HEK293 (cell line): Measurements from ENCODE around the gene SPATA6L.

ENCODE experiments used
- HOXC10 ChIP-seq: sonication (generic); formaldehyde crosslinking; IDR thresholded peaks from 2 replicates; pipeline ENCODE4 v1.8.1; 2023; ENCODE audit warnings: mild to moderate bottlenecking, missing genetic modification reagents
- HOXD13 ChIP-seq: sonication (generic); formaldehyde crosslinking; IDR thresholded peaks from 2 replicates; pipeline ENCODE4 v1.8.0; 2022; ENCODE audit warnings: missing genetic modification reagents, borderline replicate concordance
- MZF1 ChIP-seq: fragments of 450-650 bp; formaldehyde crosslinking; IDR thresholded peaks from 2 replicates; pipeline ENCODE4 v1.5.1; 2017; ENCODE audit warnings: missing biosample characterization, missing genetic modification characterization, borderline replicate concordance
- ZNF169 ChIP-seq: fragments of 450-650 bp; formaldehyde crosslinking; IDR thresholded peaks from 2 replicates; pipeline ENCODE4 v1.5.1; 2016; ENCODE audit warnings: missing biosample characterization, missing genetic modification characterization
- ZNF560 ChIP-seq: fragments of 450-650 bp; formaldehyde crosslinking; IDR thresholded peaks from 2 replicates; pipeline ENCODE4 v1.5.1; 2017; ENCODE audit warnings: missing biosample characterization, missing genetic modification characterization, borderline replicate concordance
- ZNF777 ChIP-seq: fragments of 450-650 bp; formaldehyde crosslinking; IDR thresholded peaks from 2 replicates; pipeline ENCODE4 v1.5.1; 2017; ENCODE audit warnings: missing biosample characterization, missing genetic modification characterization, borderline replicate concordance
- TF ChIP-seq, protein P1 (sequence below): fragments of 450-650 bp; formaldehyde crosslinking; IDR thresholded peaks from 2 replicates; pipeline ENCODE4 v1.5.1; 2016; ENCODE audit warnings: missing biosample characterization, missing genetic modification characterization

- TF ChIP-seq, protein P1, sequence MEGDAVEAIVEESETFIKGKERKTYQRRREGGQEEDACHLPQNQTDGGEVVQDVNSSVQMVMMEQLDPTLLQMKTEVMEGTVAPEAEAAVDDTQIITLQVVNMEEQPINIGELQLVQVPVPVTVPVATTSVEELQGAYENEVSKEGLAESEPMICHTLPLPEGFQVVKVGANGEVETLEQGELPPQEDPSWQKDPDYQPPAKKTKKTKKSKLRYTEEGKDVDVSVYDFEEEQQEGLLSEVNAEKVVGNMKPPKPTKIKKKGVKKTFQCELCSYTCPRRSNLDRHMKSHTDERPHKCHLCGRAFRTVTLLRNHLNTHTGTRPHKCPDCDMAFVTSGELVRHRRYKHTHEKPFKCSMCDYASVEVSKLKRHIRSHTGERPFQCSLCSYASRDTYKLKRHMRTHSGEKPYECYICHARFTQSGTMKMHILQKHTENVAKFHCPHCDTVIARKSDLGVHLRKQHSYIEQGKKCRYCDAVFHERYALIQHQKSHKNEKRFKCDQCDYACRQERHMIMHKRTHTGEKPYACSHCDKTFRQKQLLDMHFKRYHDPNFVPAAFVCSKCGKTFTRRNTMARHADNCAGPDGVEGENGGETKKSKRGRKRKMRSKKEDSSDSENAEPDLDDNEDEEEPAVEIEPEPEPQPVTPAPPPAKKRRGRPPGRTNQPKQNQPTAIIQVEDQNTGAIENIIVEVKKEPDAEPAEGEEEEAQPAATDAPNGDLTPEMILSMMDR, result no peak
- TF ChIP-seq MZF1 (tag by site-specific recombination) (no peak), ZNF169 (tag by site-specific recombination) (no peak), HOXC10 (no peak), ZNF560 (tag by site-specific recombination) (no peak), ZNF777 (no peak), HOXD13 (CRISPR knock-in tag) (no peak)
Measured at GRCh38 chr9:4579001-4579400, 87.3 kb downstream of the SPATA6L start.
